ENCODE results near the gene USP35. TPM values are rescaled to one million over a fixed set of nuclear protein-coding genes. Genes with fewer than 3 reads are reported as not detected.

USP35 gene
- total and polyA plus RNA-seq, 4 experiments from 2014 or later: 0.11 to 14.3 (median 6.8) TPM

DNA sequence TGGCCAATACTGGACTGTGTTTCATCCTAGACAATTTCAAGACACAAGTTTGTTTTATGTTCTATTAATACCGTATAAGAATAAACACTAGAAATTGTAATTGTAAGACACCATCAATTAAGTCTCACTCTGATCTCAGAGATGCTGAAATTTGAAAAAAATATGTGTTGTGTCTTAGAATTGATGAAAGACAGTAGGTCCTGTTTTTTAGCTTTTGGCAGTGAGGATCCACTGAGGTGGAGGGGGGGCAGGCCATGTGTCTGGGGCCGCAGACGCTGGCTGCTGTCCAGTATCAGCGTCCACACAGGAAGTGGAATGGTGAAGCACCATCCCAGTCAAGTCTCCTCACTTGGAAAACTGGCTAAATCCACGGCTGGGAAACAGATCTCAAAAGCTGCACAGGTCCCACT, 26.8 kb upstream of the USP35 start:
- H3K4me1 ChIP-seq (ENCODE audit: insufficient read depth, low read length): no peaks in the 10 kb centered on the region
- POLR2A ChIA-PET (ENCODE audit: partially characterized antibody): no interaction called here
- DNase-seq: no peak
- H3K36me3 ChIP-seq (ENCODE audit: insufficient read depth, low read length): no peaks in the 10 kb centered on the region
- H3K27me3 ChIP-seq (ENCODE audit: insufficient read depth, low read length): no peaks in the 10 kb centered on the region
- H3K27me3 Mint-ChIP-seq: no peaks in the 10 kb centered on the region
- H3K27ac ChIP-seq (ENCODE audit: low read depth, low read length): no peak overlapping the region
- no peaks in the 10 kb centered on the region for H3K36me3 Mint-ChIP-seq
- intact Hi-C loops (cut with micrococcal nuclease): no loop called here
- H3K27ac Mint-ChIP-seq: no peak overlapping the region
- CTCF ChIA-PET (ENCODE audit: partially characterized antibody): interaction anchor here (0.8 kb wide), 1 partner anchor 78 kb away, joined by 3 read pairs; no protein-coding TSS in a partner anchor
- H3K9me3 ChIP-seq (ENCODE audit: control insufficient read depth in 1 of 2, low read length in 2 of 2): no peaks in the 10 kb centered on the region
- H3K4me1 Mint-ChIP-seq: no peaks in the 10 kb centered on the region
- no peaks in the 10 kb centered on the region for H3K9me3 Mint-ChIP-seq
- no peak overlapping the region for H3K4me3 Mint-ChIP-seq
- H3K4me3 ChIP-seq (ENCODE audit: low read length in 2 of 2): no peak overlapping the region

- Histone ChIP-seq H3K27ac (ENCODE audit: low read depth, low read length) (no peak overlapping the region), H3K4me3 (ENCODE audit: low read length in 2 of 2) (no peak overlapping the region), H3K27me3 (ENCODE audit: insufficient read depth, low read length) (no peaks in the 10 kb centered on the region), H3K9me3 (ENCODE audit: control insufficient read depth in 1 of 2, low read length in 2 of 2) (no peaks in the 10 kb centered on the region), H3K4me1 (ENCODE audit: insufficient read depth, low read length) (no peaks in the 10 kb centered on the region), H3K36me3 (ENCODE audit: insufficient read depth, low read length) (no peaks in the 10 kb centered on the region)
- H3K27me3 Mint-ChIP-seq: no peaks in the 10 kb centered on the region
- no peaks in the 10 kb centered on the region for H3K9me3 Mint-ChIP-seq
- no peak overlapping the region for H3K27ac Mint-ChIP-seq
- H3K4me3 Mint-ChIP-seq: no peak overlapping the region
- H3K36me3 Mint-ChIP-seq: no peaks in the 10 kb centered on the region
- intact Hi-C loops (cut with micrococcal nuclease): no loop called here
- ChIA-PET CTCF (ENCODE audit: partially characterized antibody) (no interaction called here), POLR2A (ENCODE audit: partially characterized antibody) (no interaction called here)
- no peak for DNase-seq
- H3K4me1 Mint-ChIP-seq: no peaks in the 10 kb centered on the region
These were observed 24.9 kb upstream of the USP35 start for GRCh38 chr11:78163828-78164227.

GRCh38 chr11:78164471-78164870, 24.2 kb upstream of the USP35 start:
- ChIA-PET CTCF (ENCODE audit: partially characterized antibody) (no interaction called here), POLR2A (ENCODE audit: partially characterized antibody) (no interaction called here)
- Mint-ChIP-seq H3K4me1 (no peaks in the 10 kb centered on the region), H3K4me3 (no peak overlapping the region), H3K9me3 (no peaks in the 10 kb centered on the region), H3K27ac (peak overlapping the region in 1 of 7 donors; percentile 12), H3K27me3 (no peaks in the 10 kb centered on the region), H3K36me3 (no peaks in the 10 kb centered on the region)
- Histone ChIP-seq H3K27ac (ENCODE audit: low read depth, low read length) (no peak overlapping the region), H3K4me1 (ENCODE audit: insufficient read depth, low read length) (no peaks in the 10 kb centered on the region), H3K4me3 (ENCODE audit: low read length in 2 of 2) (no peak overlapping the region), H3K36me3 (ENCODE audit: insufficient read depth, low read length) (no peaks in the 10 kb centered on the region), H3K27me3 (ENCODE audit: insufficient read depth, low read length) (no peaks in the 10 kb centered on the region), H3K9me3 (ENCODE audit: control insufficient read depth in 1 of 2, low read length in 2 of 2) (no peaks in the 10 kb centered on the region)
- no peak for DNase-seq
- intact Hi-C loops (cut with micrococcal nuclease): no loop called here

DNA sequence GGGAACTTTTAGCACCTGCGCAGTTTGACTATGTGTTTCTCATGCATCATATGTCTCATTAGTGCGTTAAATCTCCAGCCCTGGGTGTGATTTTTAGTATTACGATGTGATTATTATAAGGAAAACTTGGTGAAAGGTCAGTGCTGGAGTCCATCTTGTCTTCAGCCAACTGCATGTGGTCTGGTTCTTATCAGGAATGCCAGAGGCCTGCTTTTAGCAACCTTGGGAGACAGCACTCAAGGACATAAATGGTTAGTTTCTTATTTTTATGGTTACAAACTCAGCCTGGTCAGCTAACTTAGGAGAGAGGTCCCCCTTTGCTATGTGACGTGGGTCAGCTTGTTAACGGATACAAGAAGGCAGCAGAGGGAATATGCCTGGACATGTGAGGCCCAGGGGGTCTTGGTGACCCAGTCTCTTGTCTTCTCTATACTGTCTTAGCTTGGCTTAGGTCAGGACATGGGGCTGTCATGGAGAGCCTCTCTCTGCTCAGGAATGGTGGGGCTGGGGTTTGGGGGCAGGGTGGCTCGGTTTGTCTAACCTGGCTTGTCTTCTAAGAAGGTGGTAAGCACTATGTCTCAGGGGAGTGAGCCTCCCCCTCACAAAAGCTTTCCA, 21.8 kb upstream of the USP35 start:
- Histone ChIP-seq H3K27me3 (ENCODE audit: insufficient read depth, low read length) (no peaks in the 10 kb centered on the region), H3K36me3 (ENCODE audit: insufficient read depth, low read length) (no peaks in the 10 kb centered on the region), H3K4me1 (ENCODE audit: insufficient read depth, low read length) (no peaks in the 10 kb centered on the region), H3K4me3 (ENCODE audit: low read length in 2 of 2) (no peak overlapping the region), H3K9me3 (ENCODE audit: control insufficient read depth in 1 of 2, low read length in 2 of 2) (no peaks in the 10 kb centered on the region), H3K27ac (ENCODE audit: low read depth, low read length) (no peak overlapping the region)
- ChIA-PET POLR2A (ENCODE audit: partially characterized antibody) (no interaction called here), CTCF (ENCODE audit: partially characterized antibody) (no interaction called here)
- no peaks in the 10 kb centered on the region for H3K27me3 Mint-ChIP-seq
- H3K27ac Mint-ChIP-seq: peak overlapping the region in 1 of 7 donors; percentile 63
- intact Hi-C loops (cut with micrococcal nuclease): no loop called here
- H3K4me3 Mint-ChIP-seq: no peak overlapping the region
- peaks cover 0 to 9% of the 10 kb centered on the region in 2 donors for H3K36me3 Mint-ChIP-seq
- no peaks in the 10 kb centered on the region for H3K4me1 Mint-ChIP-seq
- no peaks in the 10 kb centered on the region for H3K9me3 Mint-ChIP-seq
- no peak for DNase-seq

DNA sequence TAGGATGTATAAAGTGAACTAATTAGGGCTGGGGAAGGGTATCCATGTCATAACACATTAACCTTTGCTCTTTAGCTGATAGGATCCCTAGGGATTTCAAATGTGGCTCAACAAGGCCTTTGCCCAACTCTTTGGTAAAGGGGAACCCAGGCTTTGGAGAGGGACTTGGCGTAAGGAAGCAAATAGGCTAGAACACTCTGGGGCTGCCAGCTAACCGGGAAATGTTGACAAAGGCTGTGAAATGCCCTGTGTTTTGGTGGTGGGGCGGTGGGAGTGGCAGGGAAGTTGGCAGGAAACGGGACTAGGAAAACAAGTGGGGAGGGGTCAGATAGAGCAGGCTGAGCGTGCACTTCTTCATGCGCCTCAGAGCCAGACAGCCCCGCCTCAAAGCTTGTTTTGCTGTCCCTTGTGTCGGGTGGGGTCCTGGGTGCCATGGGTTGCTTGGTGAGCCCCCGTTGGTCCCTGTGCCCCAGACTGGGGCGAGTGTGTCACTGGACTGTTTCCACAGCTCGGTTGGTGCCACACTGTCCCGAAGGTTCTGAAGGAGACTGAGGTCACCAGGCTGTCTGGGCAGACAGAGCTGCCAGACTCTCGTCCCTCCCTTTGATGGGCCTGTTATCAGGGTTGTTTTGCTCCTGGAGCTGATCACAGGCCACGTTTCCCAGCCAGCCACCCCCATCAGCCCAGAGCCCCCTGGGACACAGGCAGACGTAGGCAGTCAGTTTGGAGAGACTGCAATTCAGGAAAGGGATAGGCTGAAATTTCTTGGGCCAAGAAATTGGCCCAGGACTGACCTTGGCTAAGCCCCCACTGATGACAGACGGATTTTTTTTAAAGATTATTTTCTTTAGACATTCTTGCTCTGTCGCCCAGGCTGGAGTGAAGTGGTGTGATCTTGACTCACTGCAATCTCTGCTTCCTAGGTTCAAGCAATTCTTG, 19.9 kb upstream of the USP35 start:
- Histone ChIP-seq H3K4me3 (ENCODE audit: low read length in 2 of 2) (no peak overlapping the region), H3K36me3 (ENCODE audit: insufficient read depth, low read length) (peaks cover 4% of the 10 kb centered on the region), H3K4me1 (ENCODE audit: insufficient read depth, low read length) (no peaks in the 10 kb centered on the region), H3K9me3 (ENCODE audit: control insufficient read depth in 1 of 2, low read length in 2 of 2) (no peaks in the 10 kb centered on the region), H3K27ac (ENCODE audit: low read depth, low read length) (no peak overlapping the region), H3K27me3 (ENCODE audit: insufficient read depth, low read length) (no peaks in the 10 kb centered on the region)
- Mint-ChIP-seq H3K4me1 (peaks cover 0 to 1% (median 0%) of the 10 kb centered on the region in 4 donors), H3K27ac (no peak overlapping the region), H3K9me3 (no peaks in the 10 kb centered on the region), H3K27me3 (no peaks in the 10 kb centered on the region), H3K36me3 (peaks cover 11 to 24% of the 10 kb centered on the region in 2 donors), H3K4me3 (no peak overlapping the region)
- CTCF ChIA-PET (ENCODE audit: partially characterized antibody): no interaction called here
- POLR2A ChIA-PET (ENCODE audit: partially characterized antibody): no interaction called here
- DNase-seq: no peak
- intact Hi-C loops (cut with micrococcal nuclease): no loop called here

DNA sequence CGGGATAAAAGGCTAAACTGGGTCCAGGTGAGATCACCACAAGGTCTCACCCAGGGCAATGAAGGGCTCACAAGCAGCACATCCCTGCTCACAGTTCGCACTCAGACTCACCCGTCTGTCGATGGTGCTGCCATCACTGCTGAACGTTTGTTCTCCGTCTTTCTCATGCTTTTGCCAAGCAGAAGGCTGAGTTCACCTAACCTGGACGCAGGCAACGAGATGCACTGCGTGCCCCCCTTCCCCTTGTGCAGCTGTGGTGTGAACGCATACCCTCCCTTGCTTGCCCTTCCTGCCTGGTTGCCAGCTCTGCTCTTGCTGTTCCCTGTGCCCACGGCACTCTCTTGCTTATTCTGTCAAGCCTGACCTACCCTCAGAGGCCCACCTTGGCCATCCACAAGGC, 18.3 kb upstream of the USP35 start:
- no peaks in the 10 kb centered on the region for H3K9me3 ChIP-seq (ENCODE audit: control insufficient read depth in 1 of 2, low read length in 2 of 2)
- no peaks in the 10 kb centered on the region for H3K27me3 Mint-ChIP-seq
- no peak overlapping the region for H3K27ac ChIP-seq (ENCODE audit: low read depth, low read length)
- intact Hi-C loops (cut with micrococcal nuclease): no loop called here
- H3K36me3 Mint-ChIP-seq: peaks cover 20 to 35% of the 10 kb centered on the region in 2 donors
- peaks cover 4% of the 10 kb centered on the region for H3K36me3 ChIP-seq (ENCODE audit: insufficient read depth, low read length)
- H3K4me3 ChIP-seq (ENCODE audit: low read length in 2 of 2): no peak overlapping the region
- no peak for DNase-seq
- H3K4me3 Mint-ChIP-seq: no peak overlapping the region
- peaks cover 0 to 1% (median 0%) of the 10 kb centered on the region in 4 donors for H3K4me1 Mint-ChIP-seq
- H3K4me1 ChIP-seq (ENCODE audit: insufficient read depth, low read length): no peaks in the 10 kb centered on the region
- no peak overlapping the region for H3K27ac Mint-ChIP-seq
- ChIA-PET POLR2A (ENCODE audit: partially characterized antibody) (no interaction called here), CTCF (ENCODE audit: partially characterized antibody) (interaction anchor here (0.6 kb wide), 1 partner anchor 375 kb away, joined by 4 read pairs; no protein-coding TSS in a partner anchor)
- no peaks in the 10 kb centered on the region for H3K9me3 Mint-ChIP-seq
- no peaks in the 10 kb centered on the region for H3K27me3 ChIP-seq (ENCODE audit: insufficient read depth, low read length)

- no peaks in the 10 kb centered on the region for H3K27me3 Mint-ChIP-seq
- ChIA-PET CTCF (ENCODE audit: partially characterized antibody) (interaction anchor here (0.6 kb wide), 1 partner anchor 375 kb away, joined by 4 read pairs; no protein-coding TSS in a partner anchor), POLR2A (ENCODE audit: partially characterized antibody) (interaction anchor here (1.0 kb wide), 1 partner anchor 31 kb away, joined by 3 read pairs; the partner anchor contains the start of gene ALG8)
- intact Hi-C loops (cut with micrococcal nuclease): no loop called here
- no peaks in the 10 kb centered on the region for H3K9me3 Mint-ChIP-seq
- DNase-seq: no peak
- Histone ChIP-seq H3K4me3 (ENCODE audit: low read length in 2 of 2) (no peak overlapping the region), H3K27ac (ENCODE audit: low read depth, low read length) (no peak overlapping the region), H3K27me3 (ENCODE audit: insufficient read depth, low read length) (no peaks in the 10 kb centered on the region), H3K4me1 (ENCODE audit: insufficient read depth, low read length) (no peaks in the 10 kb centered on the region), H3K9me3 (ENCODE audit: control insufficient read depth in 1 of 2, low read length in 2 of 2) (no peaks in the 10 kb centered on the region), H3K36me3 (ENCODE audit: insufficient read depth, low read length) (peaks cover 4% of the 10 kb centered on the region)
- peaks cover 0 to 1% (median 0%) of the 10 kb centered on the region in 4 donors for H3K4me1 Mint-ChIP-seq
- H3K36me3 Mint-ChIP-seq: peaks cover 20 to 35% of the 10 kb centered on the region in 2 donors
- H3K4me3 Mint-ChIP-seq: no peak overlapping the region
- H3K27ac Mint-ChIP-seq: no peak overlapping the region
These were observed 17.7 kb upstream of the USP35 start for GRCh38 chr11:78170874-78171549.

All from CD4-positive, alpha-beta memory T cell (primary cell).